Sigmoid colon (tissue), 4 donors: ENCODE data around the gene GSE1.

Experiments
- EP300 ChIP-seq, 4 donors: sonication (generic); formaldehyde crosslinking; IDR thresholded peaks; one replicate each; pipeline ENCODE4 v1.6.1; 2017; ENCODE audit warnings: antibody characterized with exemption in 4 of 4
- POLR2A ChIP-seq, 2 donors: fragments of 450-650 bp; IDR thresholded peaks; one replicate each; pipeline ENCODE4 v1.6.1; 2016; ENCODE audit warnings: antibody characterized with exemption in 2 of 2, mild to moderate bottlenecking in 2 of 2, moderate library complexity in 2 of 2
- POLR2AphosphoS5 ChIP-seq, 4 donors: sonication (generic); formaldehyde crosslinking; IDR thresholded peaks; one replicate each; pipeline ENCODE4 v1.6.1; 2017; ENCODE audit warnings: antibody characterized with exemption in 4 of 4
- TF ChIP-seq, protein P1 (sequence below), 4 experiments: fragments of 450-650 bp in 3 of 4; fragments of 200-600 bp in 1 of 4; IDR thresholded peaks; one replicate each; pipeline ENCODE4 v1.5.1; 2016 to 2019; ENCODE audit warnings: antibody characterized with exemption in 4 of 4, mild to moderate bottlenecking in 3 of 4, moderate library complexity in 2 of 4

- TF ChIP-seq, protein P1, sequence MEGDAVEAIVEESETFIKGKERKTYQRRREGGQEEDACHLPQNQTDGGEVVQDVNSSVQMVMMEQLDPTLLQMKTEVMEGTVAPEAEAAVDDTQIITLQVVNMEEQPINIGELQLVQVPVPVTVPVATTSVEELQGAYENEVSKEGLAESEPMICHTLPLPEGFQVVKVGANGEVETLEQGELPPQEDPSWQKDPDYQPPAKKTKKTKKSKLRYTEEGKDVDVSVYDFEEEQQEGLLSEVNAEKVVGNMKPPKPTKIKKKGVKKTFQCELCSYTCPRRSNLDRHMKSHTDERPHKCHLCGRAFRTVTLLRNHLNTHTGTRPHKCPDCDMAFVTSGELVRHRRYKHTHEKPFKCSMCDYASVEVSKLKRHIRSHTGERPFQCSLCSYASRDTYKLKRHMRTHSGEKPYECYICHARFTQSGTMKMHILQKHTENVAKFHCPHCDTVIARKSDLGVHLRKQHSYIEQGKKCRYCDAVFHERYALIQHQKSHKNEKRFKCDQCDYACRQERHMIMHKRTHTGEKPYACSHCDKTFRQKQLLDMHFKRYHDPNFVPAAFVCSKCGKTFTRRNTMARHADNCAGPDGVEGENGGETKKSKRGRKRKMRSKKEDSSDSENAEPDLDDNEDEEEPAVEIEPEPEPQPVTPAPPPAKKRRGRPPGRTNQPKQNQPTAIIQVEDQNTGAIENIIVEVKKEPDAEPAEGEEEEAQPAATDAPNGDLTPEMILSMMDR (IDR thresholded peaks at IDR 0.05) = no peak
- TF ChIP-seq POLR2AphosphoS5 (IDR thresholded peaks at IDR 0.05) (no peak), POLR2A (IDR thresholded peaks at IDR 0.05) (no peak), EP300 (IDR thresholded peaks at IDR 0.05) (no peak)
Observed at GRCh38 chr16:85576944-85577343, 36.2 kb upstream of the GSE1 start.
